MM.1S (cell line): ENCODE data around the gene ZNF599.

Experiments
- DNase-seq: peaks from one replicate; pipeline ENCODE4 v3.0.0-alpha.2; 2015
- H2AFZ ChIP-seq: fragments of 300-600 bp; sonication (generic); 2 replicates; pipeline ENCODE4 v1.6.0; 2016; ENCODE audit warnings: antibody characterized with exemption, low read length
- H3F3A ChIP-seq: fragments of 300-600 bp; sonication (generic); 2 replicates; pipeline ENCODE4 v1.6.1; 2016; ENCODE audit warnings: mild to moderate bottlenecking, antibody characterized with exemption, low read length, moderate library complexity, mixed read lengths; ENCODE audit not compliant: insufficient read depth
- H3K27ac ChIP-seq: fragments of 300-600 bp; sonication (generic); 2 replicates; pipeline ENCODE4 v1.5.1; 2016; ENCODE audit warnings: mild to moderate bottlenecking, low read length
- H3K27me3 ChIP-seq: fragments of 300-600 bp; sonication (generic); replicated peaks from 2 replicates; pipeline ENCODE4 v1.6.0; 2016; ENCODE audit warnings: low read length; ENCODE audit not compliant: insufficient read depth
- H3K36me3 ChIP-seq: fragments of 300-600 bp; sonication (generic); replicated peaks from 2 replicates; pipeline ENCODE4 v1.6.1; 2016; ENCODE audit warnings: mild to moderate bottlenecking, low read length, mixed read lengths; ENCODE audit not compliant: insufficient read depth
- H3K4me1 ChIP-seq: fragments of 300-600 bp; sonication (generic); 2 replicates; pipeline ENCODE4 v1.6.1; 2016; ENCODE audit warnings: low read length, mixed read lengths
- H3K4me2 ChIP-seq: fragments of 300-600 bp; sonication (generic); 2 replicates; pipeline ENCODE4 v1.6.0; 2016; ENCODE audit warnings: low read depth, low read length
- H3K4me3 ChIP-seq: fragments of 300-600 bp; sonication (generic); 2 replicates; pipeline ENCODE4 v1.5.1; 2016; ENCODE audit warnings: low read length, mixed read lengths
- H3K79me2 ChIP-seq: fragments of 300-600 bp; sonication (generic); 2 replicates; pipeline ENCODE4 v1.6.1; 2016; ENCODE audit warnings: mixed run types, low read length, mixed read lengths
- H3K9ac ChIP-seq: fragments of 300-600 bp; sonication (generic); 2 replicates; pipeline ENCODE4 v1.6.1; 2016; ENCODE audit warnings: low read length, mixed read lengths
- H3K9me2 ChIP-seq: fragments of 300-600 bp; sonication (generic); replicated peaks from 2 replicates; pipeline ENCODE4 v1.6.1; 2016; ENCODE audit warnings: mild to moderate bottlenecking, low read length, mixed read lengths; ENCODE audit not compliant: insufficient read depth
- H3K9me3 ChIP-seq: fragments of 300-600 bp; sonication (generic); replicated peaks from 2 replicates; pipeline ENCODE4 v1.6.1; 2016; ENCODE audit warnings: mild to moderate bottlenecking, low read length, mixed read lengths; ENCODE audit not compliant: insufficient read depth
- H4K20me1 ChIP-seq: fragments of 300-600 bp; sonication (generic); 2 replicates; pipeline ENCODE4 v1.6.1; 2016; ENCODE audit warnings: mild to moderate bottlenecking, low read length, moderate library complexity, mixed read lengths; ENCODE audit not compliant: insufficient read depth
- EZH2 ChIP-seq: fragments of 300-600 bp; sonication (generic); optimal IDR thresholded peaks from 2 replicates; pipeline ENCODE3; 2017; ENCODE audit warnings: low read depth, mild to moderate bottlenecking, antibody characterized with exemption, low read length, mixed read lengths
- EZH2phosphoT487 ChIP-seq: fragments of 300-600 bp; sonication (generic); IDR thresholded peaks from 2 replicates; pipeline ENCODE4 v1.6.1; 2018; ENCODE audit warnings: antibody characterized with exemption, low read length
- TF ChIP-seq, protein P1 (sequence below): fragments of 300-600 bp; sonication (generic); IDR thresholded peaks from 2 replicates; pipeline ENCODE4 v1.5.1; 2016; ENCODE audit warnings: antibody characterized with exemption, low read length, mixed read lengths

Gene ZNF599

DNA sequence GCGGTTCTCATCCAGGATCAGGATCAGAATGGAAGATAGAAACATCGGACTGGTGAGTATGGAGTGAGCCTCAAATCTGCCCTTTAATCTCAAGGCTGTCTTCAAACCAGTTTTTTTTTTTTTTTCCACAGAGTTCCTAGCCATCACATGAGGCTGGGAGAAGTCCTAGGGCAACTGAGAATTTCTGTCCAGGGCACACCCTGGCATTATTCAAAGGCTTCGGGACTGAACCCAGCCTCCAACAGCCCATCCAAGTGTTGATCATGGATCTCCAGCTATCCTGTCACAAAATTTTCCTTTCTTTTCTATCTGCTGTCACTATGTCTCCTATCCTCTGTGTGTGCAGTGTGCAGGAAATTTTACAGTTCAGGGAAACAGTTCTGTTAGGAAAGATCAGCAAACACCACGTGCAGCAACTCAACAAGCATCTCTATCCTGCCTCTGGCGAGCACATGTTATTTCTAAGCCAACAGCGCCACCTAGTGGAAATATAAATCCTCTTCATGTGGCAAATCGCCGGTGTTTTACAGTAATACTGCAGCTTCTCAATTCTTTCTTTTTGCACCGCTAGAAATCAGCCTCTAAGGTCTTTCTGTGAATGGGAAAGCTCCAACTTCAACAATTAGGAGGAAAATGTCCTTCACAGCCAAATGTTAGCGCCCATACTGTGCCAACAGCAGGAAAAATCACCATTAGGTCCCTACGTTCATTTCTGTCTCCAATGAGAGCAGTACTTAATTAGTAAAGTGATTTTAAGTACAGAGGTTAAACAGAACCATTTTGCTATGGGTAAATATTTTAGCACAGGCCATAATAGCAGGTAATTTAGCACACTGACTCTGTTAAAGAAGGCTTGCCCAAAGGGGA, 60.4 kb downstream of the ZNF599 start:
- H4K20me1 ChIP-seq = no peaks in the 10 kb centered on the region
- peak overlapping the region; percentile 13; the same call in 1 of the 2 replicates for H2AFZ ChIP-seq
- H3K27ac ChIP-seq = no peak overlapping the region
- H3K4me3 ChIP-seq = no peak overlapping the region
- TF ChIP-seq, protein P1, sequence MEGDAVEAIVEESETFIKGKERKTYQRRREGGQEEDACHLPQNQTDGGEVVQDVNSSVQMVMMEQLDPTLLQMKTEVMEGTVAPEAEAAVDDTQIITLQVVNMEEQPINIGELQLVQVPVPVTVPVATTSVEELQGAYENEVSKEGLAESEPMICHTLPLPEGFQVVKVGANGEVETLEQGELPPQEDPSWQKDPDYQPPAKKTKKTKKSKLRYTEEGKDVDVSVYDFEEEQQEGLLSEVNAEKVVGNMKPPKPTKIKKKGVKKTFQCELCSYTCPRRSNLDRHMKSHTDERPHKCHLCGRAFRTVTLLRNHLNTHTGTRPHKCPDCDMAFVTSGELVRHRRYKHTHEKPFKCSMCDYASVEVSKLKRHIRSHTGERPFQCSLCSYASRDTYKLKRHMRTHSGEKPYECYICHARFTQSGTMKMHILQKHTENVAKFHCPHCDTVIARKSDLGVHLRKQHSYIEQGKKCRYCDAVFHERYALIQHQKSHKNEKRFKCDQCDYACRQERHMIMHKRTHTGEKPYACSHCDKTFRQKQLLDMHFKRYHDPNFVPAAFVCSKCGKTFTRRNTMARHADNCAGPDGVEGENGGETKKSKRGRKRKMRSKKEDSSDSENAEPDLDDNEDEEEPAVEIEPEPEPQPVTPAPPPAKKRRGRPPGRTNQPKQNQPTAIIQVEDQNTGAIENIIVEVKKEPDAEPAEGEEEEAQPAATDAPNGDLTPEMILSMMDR = peak; percentile 76
- TF ChIP-seq EZH2 = no peak
- no peak overlapping the region; the same call in 1 of the 2 replicates for H3K4me2 ChIP-seq
- no peaks in the 10 kb centered on the region for H3K9me2 ChIP-seq
- DNase-seq = peak; percentile 81
- H3K27me3 ChIP-seq = no peaks in the 10 kb centered on the region
- no peaks in the 10 kb centered on the region for H3K9me3 ChIP-seq
- H3K9ac ChIP-seq = no peak overlapping the region
- no peaks in the 10 kb centered on the region for H3K79me2 ChIP-seq
- no peaks in the 10 kb centered on the region for H3F3A ChIP-seq
- no peaks in the 10 kb centered on the region for H3K36me3 ChIP-seq
- H3K4me1 ChIP-seq = no peaks in the 10 kb centered on the region

GRCh38 chr19:34711890-34712289, 61.1 kb downstream of the ZNF599 start:
- no peaks in the 10 kb centered on the region for H3K79me2 ChIP-seq
- no peaks in the 10 kb centered on the region for H3F3A ChIP-seq
- H3K27me3 ChIP-seq = no peaks in the 10 kb centered on the region
- H3K9me2 ChIP-seq = no peaks in the 10 kb centered on the region
- no peak overlapping the region for H2AFZ ChIP-seq
- TF ChIP-seq, protein P1 = no peak
- no peak for TF ChIP-seq EZH2phosphoT487
- TF ChIP-seq EZH2 = no peak
- H3K9ac ChIP-seq = no peak overlapping the region
- no peaks in the 10 kb centered on the region for H3K4me1 ChIP-seq
- H3K4me2 ChIP-seq = no peak overlapping the region
- H4K20me1 ChIP-seq = no peaks in the 10 kb centered on the region
- H3K36me3 ChIP-seq = no peaks in the 10 kb centered on the region
- DNase-seq = no peak
- H3K27ac ChIP-seq = no peak overlapping the region
- H3K9me3 ChIP-seq = no peaks in the 10 kb centered on the region
- no peak overlapping the region for H3K4me3 ChIP-seq
